ENCODE results near the gene HDGF. TPM values are rescaled to one million over a fixed set of nuclear protein-coding genes. Genes with fewer than 3 reads are reported as not detected.
A peak's percentile ranks its signal among the peaks of the same experiment; 100 is the strongest.

HDGF gene
- total RNA-seq, 2 donors from 2014 or later, result 493 to 495 TPM

- Mint-ChIP-seq H3K27ac (no peak overlapping the region), H3K4me1 (peaks cover 27% of the 10 kb centered on the region), H3K4me3 (no peak overlapping the region), H3K36me3 (ENCODE audit: low read depth) (peaks cover 26% of the 10 kb centered on the region), H3K9me3 (no peaks in the 10 kb centered on the region), H3K27me3 (ENCODE audit: insufficient read depth) (no peaks in the 10 kb centered on the region)
- Histone ChIP-seq H3K4me1 (ENCODE audit: control insufficient read depth, insufficient read depth, low read length) (peaks cover 7% of the 10 kb centered on the region), H3K27me3 (ENCODE audit: control insufficient read depth, insufficient read depth, low read length, poor library complexity, severe bottlenecking) (no peaks in the 10 kb centered on the region), H3K36me3 (ENCODE audit: control insufficient read depth, insufficient read depth, low read length) (peaks cover 35% of the 10 kb centered on the region), H3K9ac (ENCODE audit: extremely low read depth, low read length, poor library complexity, severe bottlenecking) (no peak overlapping the region), H3K9me3 (ENCODE audit: control insufficient read depth, low read length) (no peaks in the 10 kb centered on the region), H3K4me3 (ENCODE audit: low read length) (no peak overlapping the region), H3K27ac (ENCODE audit: low read depth, low read length) (no peak overlapping the region)
- WGBS, 2 experiments (ENCODE audit: insufficient coverage in 1 of 2, insufficient read length in 1 of 2), result 80 to 86% methylated on average over 2 to 4 of the region's 4 CpGs
- no peak for TF ChIP-seq CTCF (conservative IDR thresholded peaks at IDR 0.05)
- DNase-seq, result no peak
Measured at GRCh38 chr1:156776942-156777341, 25.5 kb upstream of the HDGF start.

- Histone ChIP-seq H3K9me3 (ENCODE audit: control insufficient read depth, low read length) (no peaks in the 10 kb centered on the region), H3K36me3 (ENCODE audit: control insufficient read depth, insufficient read depth, low read length) (peaks cover 31% of the 10 kb centered on the region), H3K9ac (ENCODE audit: extremely low read depth, low read length, poor library complexity, severe bottlenecking) (no peak overlapping the region), H3K4me1 (ENCODE audit: control insufficient read depth, insufficient read depth, low read length) (peaks cover 7% of the 10 kb centered on the region), H3K27me3 (ENCODE audit: control insufficient read depth, insufficient read depth, low read length, poor library complexity, severe bottlenecking) (no peaks in the 10 kb centered on the region), H3K4me3 (ENCODE audit: low read length) (no peak overlapping the region), H3K27ac (ENCODE audit: low read depth, low read length) (no peak overlapping the region)
- Mint-ChIP-seq H3K36me3 (ENCODE audit: low read depth) (peaks cover 23% of the 10 kb centered on the region), H3K27ac (no peak overlapping the region), H3K4me1 (peaks cover 34% of the 10 kb centered on the region), H3K27me3 (ENCODE audit: insufficient read depth) (no peaks in the 10 kb centered on the region), H3K4me3 (no peak overlapping the region), H3K9me3 (no peaks in the 10 kb centered on the region)
- WGBS, 2 experiments (ENCODE audit: insufficient coverage in 1 of 2, insufficient read length in 1 of 2), result 94 to 97% methylated on average over 3 to 5 of the region's 5 CpGs
- TF ChIP-seq CTCF (conservative IDR thresholded peaks at IDR 0.05), result no peak
- DNase-seq, result no peak
Measured at GRCh38 chr1:156775799-156776198, 24.3 kb upstream of the HDGF start.

GRCh38 chr1:156773607-156774006 lies 22.1 kb upstream of the HDGF start:
- Histone ChIP-seq H3K9me3 (ENCODE audit: control insufficient read depth, low read length) (no peaks in the 10 kb centered on the region), H3K4me3 (ENCODE audit: low read length) (no peak overlapping the region), H3K27ac (ENCODE audit: low read depth, low read length) (no peak overlapping the region), H3K4me1 (ENCODE audit: control insufficient read depth, insufficient read depth, low read length) (peaks cover 7% of the 10 kb centered on the region), H3K9ac (ENCODE audit: extremely low read depth, low read length, poor library complexity, severe bottlenecking) (no peak overlapping the region), H3K36me3 (ENCODE audit: control insufficient read depth, insufficient read depth, low read length) (peaks cover 39% of the 10 kb centered on the region), H3K27me3 (ENCODE audit: control insufficient read depth, insufficient read depth, low read length, poor library complexity, severe bottlenecking) (no peaks in the 10 kb centered on the region)
- Mint-ChIP-seq H3K4me3 (no peak overlapping the region), H3K9me3 (no peaks in the 10 kb centered on the region), H3K4me1 (peaks cover 48% of the 10 kb centered on the region), H3K27me3 (ENCODE audit: insufficient read depth) (no peaks in the 10 kb centered on the region), H3K27ac (no peak overlapping the region), H3K36me3 (ENCODE audit: low read depth) (peaks cover 33% of the 10 kb centered on the region)
- TF ChIP-seq CTCF (conservative IDR thresholded peaks at IDR 0.05), result peak; percentile 52
- 94 to 96% methylated on average over 3 of the region's 3 CpGs for whole genome bisulfite sequencing, 2 experiments (ENCODE audit: insufficient coverage in 1 of 2, insufficient read length in 1 of 2)
- no peak for DNase-seq
